ENCODE measurements around the gene WFS1. TPM values are rescaled to one million over a fixed set of nuclear protein-coding genes. Genes with fewer than 3 reads are reported as not detected.
A peak's percentile ranks its signal among the peaks of the same experiment; 100 is the strongest.

WFS1 gene
- total RNA-seq, 1 experiment from 2014 or later = 19.5 TPM

DNA sequence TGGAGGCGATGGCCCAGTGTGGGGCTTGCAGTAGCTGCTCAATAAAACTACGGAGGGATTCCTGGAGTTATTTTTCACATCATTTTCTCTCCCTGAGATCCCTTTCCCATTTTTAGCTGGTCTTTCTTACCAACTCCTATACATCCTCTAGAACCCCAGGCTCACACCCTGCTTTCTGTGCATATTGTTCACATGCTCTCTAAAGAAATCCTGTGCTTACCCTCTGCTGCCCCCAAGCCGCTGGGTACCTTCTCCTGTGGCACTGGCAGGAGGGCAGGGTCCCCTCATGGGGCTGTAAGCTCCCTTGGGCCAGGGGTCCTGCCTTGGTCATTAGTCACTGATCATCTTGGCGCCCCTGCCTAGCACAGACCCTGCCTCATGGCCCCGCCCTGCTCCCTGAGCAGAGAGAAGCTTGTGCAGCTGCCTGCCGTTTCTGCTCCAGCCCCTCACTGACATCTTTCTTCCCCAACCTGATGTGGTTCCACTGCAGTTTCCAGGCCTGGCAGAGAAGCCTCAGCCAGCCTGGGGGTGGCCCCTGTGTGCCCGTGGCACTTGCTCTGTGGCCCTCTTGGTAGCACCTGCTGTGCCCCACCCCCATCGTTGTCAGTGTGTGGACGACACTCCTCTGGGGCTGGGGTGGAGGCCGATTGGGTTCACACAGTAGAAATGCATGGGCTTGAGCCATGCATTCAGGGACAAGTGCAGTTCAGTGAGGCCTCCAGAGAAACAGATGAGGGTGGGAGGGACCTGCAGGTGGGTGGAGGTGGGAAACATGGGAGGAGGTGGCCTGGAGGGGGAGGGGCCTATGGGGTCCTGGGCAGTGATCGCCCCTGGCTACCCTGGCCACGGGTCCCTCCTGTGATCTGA is 69.5 kb downstream of the WFS1 start:
- DNase-seq (ENCODE audit: low read depth) = no peak

GRCh38 chr4:6339818-6340445 is 70.3 kb downstream of the WFS1 start:
- DNase-seq (ENCODE audit: low read depth) = no peak

- no peak for DNase-seq (ENCODE audit: low read depth)
Measured at GRCh38 chr4:6340446-6341015, 70.9 kb downstream of the WFS1 start.

- no peak for DNase-seq (ENCODE audit: low read depth)
Measured at GRCh38 chr4:6341696-6342095, 72.0 kb downstream of the WFS1 start.

DNA sequence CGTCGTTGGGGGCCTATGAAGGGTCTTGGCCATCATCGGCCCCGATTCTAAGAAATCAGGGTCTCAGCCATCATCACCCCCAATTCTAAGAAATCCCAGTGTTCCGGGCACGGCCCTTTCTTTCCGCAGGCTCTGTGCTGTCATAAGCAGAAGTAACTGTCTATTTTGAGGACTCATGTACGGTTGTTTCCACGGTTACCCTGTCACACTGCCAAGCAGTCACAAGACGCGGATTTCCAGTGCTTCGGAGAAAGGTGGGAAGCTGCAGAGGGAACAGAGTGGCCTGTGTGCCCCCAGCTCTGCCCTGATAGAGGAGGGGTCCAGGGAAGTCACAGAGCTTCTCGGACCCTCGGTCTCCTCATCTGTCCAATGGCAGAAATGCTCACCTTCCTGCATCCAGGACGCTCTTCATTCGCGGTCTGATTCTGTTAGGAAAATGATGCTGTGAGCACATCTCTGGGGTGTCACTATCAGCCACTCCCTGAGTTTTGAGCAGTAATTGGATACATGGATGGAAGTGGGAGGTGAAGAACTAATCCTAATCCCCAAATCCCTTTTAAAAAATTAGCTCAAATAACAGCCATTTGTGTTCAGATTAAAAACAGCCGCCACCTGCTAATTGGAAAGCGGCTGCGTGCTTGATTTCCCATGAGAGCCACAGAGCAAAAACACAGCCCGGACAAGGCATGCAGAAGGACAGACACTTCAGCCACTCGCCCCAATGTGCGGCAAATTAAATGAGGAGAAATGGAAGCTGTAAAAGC is 73.1 kb downstream of the WFS1 start:
- no peak for DNase-seq (ENCODE audit: low read depth)

- DNase-seq (ENCODE audit: low read depth) = peak; percentile 88
Measured at GRCh38 chr4:6343939-6344408, 74.3 kb downstream of the WFS1 start.

- no peak for DNase-seq (ENCODE audit: low read depth)
Measured at GRCh38 chr4:6345096-6345830, 75.6 kb downstream of the WFS1 start.

DNA sequence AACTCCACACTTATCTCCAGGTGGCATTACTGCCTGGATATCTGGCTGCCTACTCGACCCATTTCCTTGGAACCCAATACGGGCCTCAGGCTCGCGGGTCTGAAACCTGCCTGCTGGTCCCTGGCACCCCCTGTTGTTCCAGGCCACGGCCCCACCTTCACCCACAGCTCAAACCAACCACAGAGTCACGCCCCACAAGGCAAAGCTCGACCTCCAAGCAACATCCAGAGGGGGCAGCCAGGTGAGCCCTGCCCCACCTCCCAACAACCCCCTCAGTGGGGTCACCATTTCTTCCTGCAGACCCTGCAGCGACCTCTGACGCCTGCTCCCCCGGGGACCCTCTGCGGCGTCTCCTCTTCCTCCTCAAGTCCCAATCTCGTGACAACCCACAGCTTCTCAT is 76.2 kb downstream of the WFS1 start:
- DNase-seq (ENCODE audit: low read depth) = no peak

GRCh38 chr4:6346373-6347110 is 76.9 kb downstream of the WFS1 start:
- DNase-seq (ENCODE audit: low read depth) = no peak

- no peak for DNase-seq (ENCODE audit: low read depth)
Measured at GRCh38 chr4:6347511-6348045, 77.9 kb downstream of the WFS1 start.

GRCh38 chr4:6348408-6348807 is 78.8 kb downstream of the WFS1 start:
- no peak for DNase-seq (ENCODE audit: low read depth)

DNA sequence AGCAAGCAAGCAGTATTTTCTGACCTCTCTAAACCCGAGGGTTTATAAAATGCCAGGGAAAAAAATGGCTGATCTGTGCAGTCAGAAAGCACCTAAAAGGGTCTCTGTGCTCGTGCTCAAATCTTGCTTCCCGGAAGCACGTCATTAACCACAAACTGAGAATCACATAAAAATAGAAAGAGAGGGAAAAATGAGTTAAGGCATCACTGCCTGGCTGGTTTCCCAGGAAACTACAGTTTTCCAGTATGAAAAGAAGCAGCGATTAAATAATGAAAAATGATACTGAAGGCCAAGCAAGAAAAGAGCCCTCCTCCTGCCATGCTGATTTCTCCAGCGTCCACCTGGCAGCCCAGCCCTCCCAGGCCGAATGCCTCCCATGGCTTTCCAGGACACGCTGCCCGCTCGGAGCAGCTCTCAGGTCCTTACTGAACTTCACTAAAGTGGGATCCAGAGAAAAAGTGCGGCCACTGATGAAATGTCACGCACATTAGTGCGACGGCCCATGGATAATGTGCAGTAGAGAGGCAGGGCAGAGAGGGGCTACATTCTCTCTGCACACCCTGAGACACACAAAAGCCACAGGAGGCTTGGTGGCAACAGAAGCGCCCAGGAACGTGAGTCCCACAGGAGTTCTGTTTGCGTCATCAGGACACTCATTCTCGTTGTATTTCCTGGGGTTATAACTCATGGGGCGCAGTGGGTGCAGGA is 80.4 kb downstream of the WFS1 start:
- DNase-seq (ENCODE audit: low read depth) = peak; percentile 43

GRCh38 chr4:6350646-6351045 is 81.0 kb downstream of the WFS1 start:
- no peak for DNase-seq (ENCODE audit: low read depth)

DNA sequence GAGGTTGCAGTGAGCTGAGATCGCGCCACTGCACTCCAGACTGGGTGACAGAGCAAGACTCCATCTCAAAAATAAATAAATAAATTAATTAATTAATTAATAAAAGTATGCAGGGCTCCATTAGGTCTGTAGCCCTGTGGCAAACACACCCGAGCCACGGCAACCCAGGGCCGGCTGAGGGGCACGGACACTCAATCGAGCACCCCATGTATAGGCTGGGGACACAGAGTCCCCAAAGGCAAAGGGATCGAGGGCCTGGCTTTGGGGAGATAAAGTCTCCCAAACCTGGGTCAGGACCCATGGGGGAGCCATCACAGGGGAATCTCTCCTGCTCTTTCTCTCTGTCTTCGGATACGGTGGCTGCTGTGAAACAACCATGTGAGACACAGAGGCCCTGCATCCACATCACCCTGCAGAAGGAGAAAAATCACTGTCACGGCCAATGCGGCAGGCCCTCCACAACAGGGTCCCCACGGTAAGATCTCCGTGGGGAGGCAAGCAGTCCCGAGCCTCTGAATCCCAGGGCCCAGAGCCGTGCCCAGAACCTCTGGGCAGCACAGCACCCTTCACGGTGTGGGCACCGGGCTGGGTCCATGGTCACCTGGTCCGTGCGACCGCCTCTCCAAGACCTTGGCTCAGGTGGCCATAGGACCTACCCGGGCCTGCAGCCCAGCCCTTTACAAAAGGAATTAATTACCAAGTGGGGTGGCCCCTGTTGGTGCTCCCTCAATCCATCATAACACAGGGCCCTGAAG is 81.8 kb downstream of the WFS1 start:
- no peak for DNase-seq (ENCODE audit: low read depth)

DNA sequence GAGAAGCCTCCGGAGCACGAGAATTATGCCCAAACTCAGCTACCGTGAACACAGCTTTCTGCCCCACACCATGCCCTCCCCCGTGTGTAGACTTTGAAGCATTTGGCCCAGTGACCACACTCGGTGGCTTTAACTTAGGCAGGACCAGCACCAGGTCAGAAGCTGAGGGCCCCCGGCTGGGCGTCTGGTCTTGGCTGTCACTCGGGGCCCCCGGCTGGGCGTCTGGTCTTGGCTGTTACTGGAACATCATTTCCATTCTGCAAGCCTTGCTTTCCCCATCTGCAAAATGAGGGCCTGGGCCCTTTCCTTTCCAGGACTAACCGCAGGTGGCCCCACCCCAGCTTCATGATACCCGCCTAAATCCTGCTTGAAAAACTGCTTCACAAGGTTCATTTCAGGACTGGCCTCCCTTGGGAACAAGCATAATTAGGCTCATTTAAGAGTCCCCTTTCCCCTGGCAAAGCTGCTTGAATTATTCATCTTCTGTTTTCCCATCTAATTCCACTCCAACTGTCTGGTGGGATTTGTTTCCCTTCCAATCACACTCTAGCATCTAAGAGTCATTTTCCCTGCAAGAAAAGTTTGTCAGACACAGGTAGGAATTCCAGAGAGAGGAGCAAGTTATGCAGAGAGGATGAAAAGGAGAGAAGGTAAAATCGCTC is 82.5 kb downstream of the WFS1 start:
- DNase-seq (ENCODE audit: low read depth) = no peak
